Ureter (tissue), 1 donor: ENCODE results near the gene CD86. TPM values are rescaled to one million over a fixed set of nuclear protein-coding genes. Genes with fewer than 3 reads are reported as not detected.
"Not testable (repeated sequence)": the region's sequence is repeated elsewhere in the genome, so short reads cannot be mapped to it uniquely, and the experiment has no call there.

Source experiments
- DNase-seq: peaks from one replicate; pipeline ENCODE4 v3.0.0-alpha.2; 2020; ENCODE audit warnings: low spot score
- total RNA-seq: library from RNA; stranded (reverse); gene quantifications from one replicate; pipeline ENCODE4 v1.2.4, GENCODE V29; 2023
- donor health status: DM: yes; HTN: yes; CAD: no.

Gene CD86
- total RNA-seq, 1 donor from 2014 or later, result 3.0 TPM

DNA sequence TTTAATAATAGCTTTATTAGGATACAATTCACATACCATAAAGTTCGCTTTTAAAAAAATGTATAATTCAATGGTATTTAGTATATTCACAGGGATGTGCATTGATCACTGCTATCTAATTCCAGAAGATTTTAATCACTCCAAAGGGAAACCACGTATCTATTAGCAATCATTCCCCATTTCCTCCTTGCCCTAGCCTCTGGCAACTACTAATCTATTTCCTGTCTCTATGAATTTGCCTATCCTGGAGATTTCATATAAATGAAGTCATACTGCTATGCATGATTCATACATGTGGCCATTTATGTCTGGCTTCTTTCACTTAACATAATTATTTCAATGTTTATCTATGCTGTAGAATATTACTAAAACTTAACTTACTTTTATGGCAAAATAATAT, 96.3 kb downstream of the CD86 start:
- no peak for DNase-seq

DNA sequence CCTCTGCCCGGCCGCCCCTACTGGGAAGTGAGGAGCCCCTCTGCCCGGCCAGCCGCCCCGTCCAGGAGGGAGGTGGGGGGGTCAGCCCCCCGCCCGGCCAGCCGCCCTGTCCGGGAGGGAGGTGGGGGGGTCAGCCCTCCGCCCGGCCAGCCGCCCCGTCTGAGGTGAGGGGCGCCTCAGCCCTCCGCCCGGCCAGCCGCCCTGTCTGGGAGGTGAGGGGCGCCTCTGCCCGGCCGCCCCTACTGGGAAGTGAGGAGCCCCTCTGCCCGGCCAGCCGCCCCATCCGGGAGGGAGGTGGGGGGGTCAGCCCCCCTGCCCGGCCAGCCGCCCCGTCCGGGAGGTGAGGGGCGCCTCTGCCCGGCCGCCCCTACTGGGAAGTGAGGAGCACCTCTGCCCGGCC, 109.8 kb downstream of the CD86 start:
- not testable (repeated sequence) for DNase-seq

DNA sequence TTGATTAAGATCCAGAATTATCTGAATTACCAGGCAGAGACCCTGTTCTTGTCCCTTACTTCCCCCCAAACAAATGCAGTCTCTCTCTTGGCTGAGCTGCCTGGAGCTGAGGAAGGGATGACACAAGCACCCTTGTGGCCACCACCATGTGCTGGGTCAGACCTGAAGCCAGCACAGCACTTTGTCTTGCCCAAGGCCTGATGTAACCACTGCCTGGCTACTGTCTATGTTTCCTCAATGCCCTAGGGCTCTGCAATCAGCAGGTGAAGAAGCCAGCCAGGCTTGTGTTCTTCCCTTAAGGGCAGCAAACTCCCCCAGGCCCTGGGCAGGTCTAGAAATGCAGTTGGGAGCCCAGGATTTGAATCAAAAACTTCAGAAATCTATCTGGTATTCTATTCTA, 112.5 kb downstream of the CD86 start:
- DNase-seq, result no peak

GRCh38 chr3:122168044-122168443, 112.9 kb downstream of the CD86 start:
- DNase-seq, result no peak

DNA sequence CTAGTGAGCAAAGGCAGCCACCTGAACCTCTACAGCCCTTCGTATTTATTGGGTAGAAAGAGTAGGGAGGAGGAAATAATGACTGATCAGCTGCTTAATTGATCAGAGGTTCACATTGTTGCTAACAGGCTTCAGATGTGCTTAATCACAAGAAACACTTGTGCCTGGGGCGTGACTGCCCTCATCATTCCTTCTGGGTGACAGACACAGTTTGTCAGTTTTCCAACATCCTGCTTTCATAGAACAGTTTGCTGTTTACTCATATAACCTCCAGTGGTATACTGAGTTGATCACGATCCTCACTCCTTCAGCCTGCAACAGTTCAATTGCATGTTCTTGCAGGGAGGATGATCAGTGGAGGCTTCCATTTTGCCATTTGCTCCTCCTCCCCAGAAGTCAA, 114.7 kb downstream of the CD86 start:
- DNase-seq, result no peak

Other genes starting within 250 kb of the CD86 start
- gene IQCB1, start 220.3 kb upstream of the CD86 start, total RNA-seq, result 37.2 TPM
- 9.3 TPM for gene EAF2, start 220.2 kb upstream of the CD86 start, total RNA-seq
- 39.2 TPM for gene SLC15A2, start 161.0 kb upstream of the CD86 start, total RNA-seq
- 16.3 TPM for gene ILDR1, start 33.1 kb upstream of the CD86 start, total RNA-seq
- gene CASR, start 128.3 kb downstream of the CD86 start, total RNA-seq, result 0.08 TPM